A673 (cell line): ENCODE measurements around the gene NCOA3. TPM values are rescaled to one million over a fixed set of nuclear protein-coding genes. Genes with fewer than 3 reads are reported as not detected.

Source experiments
- BruUV-seq: library from RNA; stranded (reverse); fragments of 400-500 nt; replicated peaks from 2 replicates; lab custom pipeline; 2021; lab: Mats Ljungman, UMichigan
- CTCF ChIA-PET: fragments of 300-600 bp; sonication (Branson Sonifier 250); formaldehyde crosslinking; loops from one replicate; lab custom pipeline; 2022; ENCODE audit warnings: antibody characterized with exemption; lab: Charles Lee
- POLR2A ChIA-PET: fragments of 300-600 bp; sonication (Branson Sonifier 250); formaldehyde crosslinking; loops from one replicate; lab custom pipeline; 2022; ENCODE audit warnings: antibody characterized with exemption; ENCODE audit not compliant: low non-redundant PET; lab: Charles Lee
- DNase-seq: peaks from one replicate; pipeline ENCODE4 v3.0.0-alpha.2; 2015; ENCODE audit warnings: low spot score
- H3K27ac ChIP-seq: fragments of 200-600 bp; sonication (generic); 2 replicates; pipeline ENCODE4 v1.5.1; 2016; ENCODE audit warnings: mixed run types, low read depth, mild to moderate bottlenecking, mixed read lengths, antibody characterized with exemption, low read length; ENCODE audit not compliant: poor library complexity, severe bottlenecking
- H3K27me3 ChIP-seq: fragments of 200-600 bp; sonication (generic); replicated peaks from 2 replicates; pipeline ENCODE4 v1.6.1; 2017; ENCODE audit warnings: mixed run types, low read depth, mild to moderate bottlenecking, mixed read lengths, antibody characterized with exemption, low read length; ENCODE audit not compliant: insufficient read depth, poor library complexity
- H3K36me3 ChIP-seq: fragments of 200-600 bp; sonication (generic); 2 replicates; pipeline ENCODE4 v1.6.1; 2016; ENCODE audit warnings: mixed run types, mild to moderate bottlenecking, mixed read lengths, antibody characterized with exemption, low read length; ENCODE audit not compliant: insufficient read depth, poor library complexity, severe bottlenecking
- H3K4me1 ChIP-seq: fragments of 200-600 bp; sonication (generic); 2 replicates; pipeline ENCODE4 v1.6.1; 2017; ENCODE audit warnings: mixed run types, mild to moderate bottlenecking, mixed read lengths, antibody characterized with exemption, low read length; ENCODE audit not compliant: insufficient read depth, poor library complexity, severe bottlenecking
- H3K4me3 ChIP-seq: fragments of 200-600 bp; sonication (generic); 2 replicates; pipeline ENCODE4 v1.5.1; 2016; ENCODE audit warnings: low read depth, mixed run types, mild to moderate bottlenecking, mixed read lengths, low read length; ENCODE audit not compliant: poor library complexity, severe bottlenecking
- H3K9me3 ChIP-seq: fragments of 200-600 bp; sonication (generic); 2 replicates; pipeline ENCODE4 v1.6.1; 2016; ENCODE audit warnings: mixed run types, low read depth, mild to moderate bottlenecking, mixed read lengths, antibody characterized with exemption, low read length; ENCODE audit not compliant: poor library complexity, severe bottlenecking
- CTCF ChIP-seq: fragments of 300-800, 200-600 bp; sonication (generic); conservative IDR thresholded peaks from 2 replicates; pipeline ENCODE4 v1.5.1; 2017; ENCODE audit warnings: low read depth, mild to moderate bottlenecking, antibody characterized with exemption, low read length, moderate library complexity, mixed read lengths
- EZH2 ChIP-seq: fragments of 200-600 bp; sonication (generic); IDR thresholded peaks from 2 replicates; pipeline ENCODE4 v1.6.1; 2017; ENCODE audit warnings: borderline replicate concordance, low read depth, mild to moderate bottlenecking, mixed read lengths, antibody characterized with exemption, low read length; ENCODE audit not compliant: poor library complexity, severe bottlenecking
- intact Hi-C: fragments of 100-400 bp; cut with micrococcal nuclease; formaldehyde crosslinking; loops from one replicate; pipeline ENCODE4 v1.10.0; 2022; ENCODE audit not compliant: unreplicated experiment
- total RNA-seq: library from RNA; stranded (reverse); gene quantifications from 2 replicates; pipeline ENCODE4 v1.2.3, GENCODE V29; 2021

The NCOA3 gene
- total RNA-seq, 1 experiment from 2014 or later: 26.8 TPM

GRCh38 chr20:47597090-47597489 is 95.4 kb downstream of the NCOA3 start:
- DNase-seq: no peak
- H3K27me3 ChIP-seq: no peaks in the 10 kb centered on the region
- H3K27ac ChIP-seq: no peak overlapping the region
- TF ChIP-seq EZH2: no peak
- TF ChIP-seq CTCF: no peak
- no peak overlapping the region for H3K4me3 ChIP-seq
- H3K36me3 ChIP-seq: no peaks in the 10 kb centered on the region
- ChIA-PET POLR2A (interaction anchor here (0.6 kb wide), 1 partner anchor 36 kb away, joined by 17 read pairs; no protein-coding TSS in a partner anchor), CTCF (no interaction called here)
- intact Hi-C loops: no loop called here
- H3K4me1 ChIP-seq: peaks cover 22% of the 10 kb centered on the region
- no TSS peak for BruUV-seq
- H3K9me3 ChIP-seq: no peaks in the 10 kb centered on the region

GRCh38 chr20:47598911-47599744 is 97.4 kb downstream of the NCOA3 start:
- Histone ChIP-seq H3K27ac (peak overlapping the region; percentile 11), H3K36me3 (no peaks in the 10 kb centered on the region), H3K4me1 (peaks cover 34% of the 10 kb centered on the region), H3K27me3 (no peaks in the 10 kb centered on the region), H3K4me3 (no peak overlapping the region), H3K9me3 (no peaks in the 10 kb centered on the region)
- no peak for DNase-seq
- TF ChIP-seq EZH2 (no peak), CTCF (no peak)
- CTCF ChIA-PET: no interaction called here
- POLR2A ChIA-PET: no interaction called here
- intact Hi-C loops: no loop called here
- no TSS peak for BruUV-seq

- H3K27me3 ChIP-seq: no peaks in the 10 kb centered on the region
- H3K36me3 ChIP-seq: no peaks in the 10 kb centered on the region
- ChIA-PET POLR2A (no interaction called here), CTCF (no interaction called here)
- BruUV-seq: no TSS peak
- peaks cover 35% of the 10 kb centered on the region for H3K4me1 ChIP-seq
- no peak overlapping the region for H3K27ac ChIP-seq
- H3K4me3 ChIP-seq: no peak overlapping the region
- H3K9me3 ChIP-seq: no peaks in the 10 kb centered on the region
- intact Hi-C loops: no loop called here
- no peak for DNase-seq
- no peak for TF ChIP-seq CTCF
- no peak for TF ChIP-seq EZH2
Measured at GRCh38 chr20:47600967-47601547, 99.4 kb downstream of the NCOA3 start.
